H4 (cell line): ENCODE results near the gene SCTR. TPM values are rescaled to one million over a fixed set of nuclear protein-coding genes. Genes with fewer than 3 reads are reported as not detected.

ENCODE experiments used
- DNase-seq: peaks from one replicate; pipeline ENCODE4 v3.0.0-alpha.2; 2015; ENCODE audit warnings: low spot score
- total RNA-seq: library from RNA; depleted of rRNA; stranded (reverse); fragments of >200 nt; shearing (Covaris generic); gene quantifications from 2 replicates; pipeline ENCODE4 v1.2.3, GENCODE V29; 2014

The SCTR gene
- total RNA-seq, 1 experiment from 2014 or later = not detected

- no peak for DNase-seq
These were observed 75.7 kb downstream of the SCTR start for GRCh38 chr2:119448427-119449141.

GRCh38 chr2:119446037-119446436 lies 78.2 kb downstream of the SCTR start:
- DNase-seq = no peak

GRCh38 chr2:119442850-119443249 lies 81.4 kb downstream of the SCTR start:
- no peak for DNase-seq

GRCh38 chr2:119442226-119442619 lies 82.1 kb downstream of the SCTR start:
- DNase-seq = no peak

- DNase-seq = no peak
These were observed 82.7 kb downstream of the SCTR start for GRCh38 chr2:119441376-119442225.

GRCh38 chr2:119440873-119441272 lies 83.4 kb downstream of the SCTR start:
- no peak for DNase-seq

GRCh38 chr2:119440501-119440870 lies 83.8 kb downstream of the SCTR start:
- DNase-seq = no peak

GRCh38 chr2:119439574-119440500 lies 84.4 kb downstream of the SCTR start:
- DNase-seq = no peak

GRCh38 chr2:119438726-119439284 lies 85.5 kb downstream of the SCTR start:
- DNase-seq = no peak

GRCh38 chr2:119438128-119438656 lies 86.1 kb downstream of the SCTR start:
- no peak for DNase-seq

GRCh38 chr2:119436993-119437772 lies 87.1 kb downstream of the SCTR start:
- no peak for DNase-seq

- no peak for DNase-seq
These were observed 88.4 kb downstream of the SCTR start for GRCh38 chr2:119435953-119436297.

- no peak for DNase-seq
These were observed 89.0 kb downstream of the SCTR start for GRCh38 chr2:119435081-119435952.

- no peak for DNase-seq
These were observed 89.6 kb downstream of the SCTR start for GRCh38 chr2:119434664-119435063.

GRCh38 chr2:119433636-119434327 lies 90.5 kb downstream of the SCTR start:
- DNase-seq = no peak

- no peak for DNase-seq
These were observed 91.3 kb downstream of the SCTR start for GRCh38 chr2:119432851-119433522.

GRCh38 chr2:119431976-119432850 lies 92.1 kb downstream of the SCTR start:
- no peak for DNase-seq
